ENCODE results near the gene SLC25A42.
A peak's percentile ranks its signal among the peaks of the same experiment; 100 is the strongest.
"Not testable (repeated sequence)": the region's sequence is repeated elsewhere in the genome, so short reads cannot be mapped to it uniquely, and the experiment has no call there.

The SLC25A42 gene

DNA sequence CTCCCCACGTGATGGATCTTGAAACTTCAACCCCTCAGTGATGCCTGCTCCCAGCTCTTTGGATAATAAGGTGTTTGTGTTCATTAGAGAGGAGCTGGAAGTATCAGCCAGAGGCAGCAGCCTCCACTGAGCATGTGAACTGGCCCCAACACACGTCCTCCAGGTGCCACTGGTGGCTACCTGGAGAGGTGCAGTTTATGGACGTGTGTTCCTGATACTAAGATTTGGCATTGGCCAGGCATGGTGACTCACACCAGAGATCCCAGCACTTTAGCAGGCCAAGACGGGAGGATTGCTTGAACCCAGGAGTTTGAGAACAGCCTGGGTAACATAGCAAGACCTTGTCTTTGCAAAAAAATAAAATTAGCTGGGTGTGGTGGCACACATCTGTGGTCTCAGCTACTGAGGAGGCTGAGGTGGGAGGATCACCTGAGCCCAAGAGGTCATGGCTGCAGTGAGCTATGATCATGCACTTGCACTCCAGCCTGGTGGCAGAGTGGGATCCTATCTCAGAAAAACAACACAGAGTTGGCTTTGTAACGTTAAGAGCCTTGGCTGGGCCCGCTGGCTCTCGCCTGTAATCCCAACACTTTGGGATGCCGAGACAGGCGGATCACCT is 34.4 kb downstream of the SLC25A42 start:
- Histone ChIP-seq H3K4me3 (no peak overlapping the region), H3K27ac (no peak overlapping the region)

DNA sequence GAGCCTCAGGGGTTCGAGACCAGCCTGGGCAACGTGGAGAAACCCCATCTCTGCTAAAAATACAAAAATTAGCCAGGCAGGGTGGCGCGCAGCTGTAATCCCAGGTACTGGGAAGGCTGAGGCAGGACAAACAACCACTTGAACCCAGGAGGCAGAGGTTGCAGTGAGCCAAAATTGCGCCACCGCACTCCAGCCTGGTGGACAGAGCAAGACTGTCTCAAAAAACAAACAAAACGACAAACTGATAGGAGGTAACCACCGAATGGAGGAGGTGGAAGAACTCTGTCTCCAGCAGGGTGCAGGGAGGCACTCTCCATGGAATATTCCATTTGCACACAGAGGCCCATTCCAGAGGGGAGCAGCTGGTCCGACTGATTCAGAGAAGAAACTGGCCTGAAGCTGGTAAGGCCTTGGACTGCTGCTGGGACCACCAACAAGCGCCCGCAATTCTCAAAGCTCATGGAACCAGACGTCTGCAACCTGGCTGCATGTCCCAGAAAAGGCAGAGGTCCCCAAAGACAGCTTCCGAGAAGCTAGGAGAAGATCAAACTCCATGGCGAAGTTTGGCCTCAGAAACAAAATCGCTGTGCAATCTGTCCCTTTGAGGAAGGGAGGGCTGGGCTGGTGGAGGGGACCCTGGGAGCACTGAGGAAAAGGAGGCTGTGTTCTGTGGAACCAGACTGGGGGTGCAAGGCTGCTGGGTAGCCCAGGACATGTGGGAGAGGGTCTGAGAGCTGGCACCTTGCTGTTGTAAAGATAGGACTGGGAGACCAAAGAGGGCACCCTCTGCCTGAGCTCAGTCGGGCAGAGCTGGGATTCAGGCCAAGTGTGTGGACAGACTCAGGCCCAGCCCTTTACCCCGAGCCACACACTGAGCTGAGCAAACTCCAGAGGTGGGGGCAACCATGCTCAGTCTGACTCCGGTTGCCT is 35.2 kb downstream of the SLC25A42 start:
- no peak overlapping the region for H3K4me3 ChIP-seq
- H3K27ac ChIP-seq = no peak overlapping the region

DNA sequence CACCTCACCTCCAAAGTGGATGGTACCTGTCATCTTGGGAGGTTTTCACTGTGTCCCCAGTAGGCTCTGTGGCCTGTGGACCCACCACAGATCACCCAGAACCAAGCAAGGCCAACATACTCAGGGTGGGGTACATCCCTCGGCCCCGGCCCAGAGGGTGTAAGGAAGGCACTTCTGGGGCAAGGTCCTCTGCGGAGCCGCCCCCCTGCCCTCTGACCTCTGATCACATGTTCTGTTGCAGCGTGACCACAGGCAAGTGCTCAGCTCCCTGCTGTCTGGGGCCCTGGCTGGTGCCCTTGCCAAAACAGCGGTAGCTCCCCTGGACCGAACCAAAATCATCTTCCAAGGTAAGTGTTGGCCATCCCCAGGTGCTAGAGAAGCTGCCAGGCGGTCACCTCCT is 37.7 kb downstream of the SLC25A42 start:
- Histone ChIP-seq H3K4me3 (no peak overlapping the region), H3K27ac (no peak overlapping the region)

DNA sequence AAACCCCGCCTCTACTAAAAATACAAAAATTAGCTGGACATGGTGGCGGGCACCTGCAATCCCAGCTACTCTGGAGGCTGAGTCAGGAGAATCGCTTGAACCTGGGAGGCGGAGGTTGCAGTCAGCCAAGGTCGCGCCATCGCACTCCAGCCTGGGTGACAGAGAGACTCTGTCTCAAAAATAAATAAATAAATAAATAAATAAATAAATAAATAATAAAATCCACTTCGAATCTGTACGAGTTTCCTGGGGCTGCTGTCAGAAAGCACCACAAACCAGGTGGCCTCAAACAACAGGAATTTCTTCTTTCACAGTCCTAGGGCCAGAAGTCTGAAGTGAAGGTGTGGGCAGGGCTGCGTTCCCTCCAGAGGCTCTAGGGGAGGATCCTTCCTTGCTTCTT is 38.8 kb downstream of the SLC25A42 start:
- H3K4me3 ChIP-seq, H3K27ac ChIP-seq: not testable (repeated sequence)

DNA sequence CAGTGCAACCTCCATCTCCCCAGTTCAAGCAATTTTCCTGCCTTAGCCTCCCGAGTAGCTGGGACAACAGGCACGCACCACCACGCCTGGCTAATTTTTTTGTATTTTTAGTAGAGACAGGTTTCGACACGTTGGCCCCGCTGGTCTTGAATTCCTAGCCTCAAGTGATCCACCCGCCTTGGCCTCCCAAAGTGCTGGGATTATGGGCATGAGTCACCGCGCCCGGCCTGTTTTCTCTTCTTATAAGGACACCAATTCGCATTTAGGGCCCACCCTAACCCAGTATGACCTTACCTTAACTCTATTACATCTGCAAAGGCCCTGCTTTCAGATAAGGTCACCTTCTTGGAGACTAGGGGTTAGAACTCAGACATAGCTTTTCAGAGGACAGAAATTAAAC is 39.4 kb downstream of the SLC25A42 start:
- Histone ChIP-seq H3K27ac (no peak overlapping the region), H3K4me3 (no peak overlapping the region)

DNA sequence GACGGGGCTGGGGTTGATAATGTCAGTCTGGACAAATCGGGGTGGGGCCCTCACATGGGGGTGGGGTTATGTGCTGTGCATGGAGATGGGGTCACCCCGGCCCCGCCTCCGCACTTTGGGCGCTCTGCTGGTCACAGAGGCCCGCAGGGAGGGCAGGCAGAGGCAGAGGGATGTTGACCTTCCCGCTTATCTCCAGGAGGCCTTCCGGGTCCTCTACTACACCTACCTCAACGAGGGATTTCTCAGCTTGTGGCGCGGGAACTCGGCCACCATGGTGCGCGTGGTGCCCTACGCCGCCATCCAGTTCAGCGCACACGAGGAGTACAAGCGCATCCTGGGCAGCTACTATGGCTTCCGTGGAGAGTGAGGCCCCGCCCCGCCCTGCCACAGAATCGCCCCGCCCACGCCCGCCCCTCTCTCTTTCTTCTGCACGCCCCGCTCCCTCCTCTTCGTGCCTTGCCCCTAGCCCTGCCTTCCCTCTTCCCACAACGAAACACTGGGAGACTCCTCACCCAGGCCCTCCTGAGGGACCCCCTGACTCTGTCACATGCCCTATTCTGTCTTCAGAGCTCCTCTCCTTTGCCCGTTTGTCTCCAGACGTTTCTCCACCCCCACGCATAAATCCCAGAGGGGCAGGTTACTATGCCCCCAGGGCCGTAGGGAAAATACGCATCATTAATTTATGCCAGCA is 41.7 kb downstream of the SLC25A42 start:
- Histone ChIP-seq H3K27ac (peak overlapping the region in 1 of 21 experiments; percentile 37), H3K4me3 (peak overlapping the region in 4 of 7 experiments; percentile 12 to 35 (median 14))

DNA sequence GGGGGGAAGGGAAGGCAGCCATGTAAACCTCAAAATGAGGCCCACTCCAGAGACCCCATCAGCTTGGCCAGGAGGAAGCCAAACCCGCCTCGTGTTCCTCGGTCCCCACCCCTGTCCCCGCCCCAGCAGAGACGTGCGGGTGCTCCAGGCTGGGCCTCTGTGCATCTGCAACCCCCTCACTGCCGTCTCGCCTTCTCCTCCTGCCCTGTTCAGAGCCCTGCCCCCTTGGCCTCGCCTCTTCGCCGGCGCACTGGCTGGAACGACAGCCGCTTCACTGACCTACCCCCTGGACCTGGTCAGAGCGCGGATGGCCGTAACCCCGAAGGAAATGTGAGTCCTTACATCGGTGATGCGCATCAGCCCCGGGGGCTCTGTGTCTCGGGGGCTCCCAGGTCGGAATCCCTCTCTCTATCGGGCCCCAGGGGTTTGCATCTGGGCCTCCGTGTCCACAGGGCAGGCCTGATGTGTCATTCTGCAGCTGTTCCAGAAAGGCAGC is 42.3 kb downstream of the SLC25A42 start:
- peak overlapping the region in 3 of 7 experiments; percentile 13 to 35 (median 16) for H3K4me3 ChIP-seq
- peak overlapping the region in 1 of 21 experiments; percentile 37 for H3K27ac ChIP-seq

DNA sequence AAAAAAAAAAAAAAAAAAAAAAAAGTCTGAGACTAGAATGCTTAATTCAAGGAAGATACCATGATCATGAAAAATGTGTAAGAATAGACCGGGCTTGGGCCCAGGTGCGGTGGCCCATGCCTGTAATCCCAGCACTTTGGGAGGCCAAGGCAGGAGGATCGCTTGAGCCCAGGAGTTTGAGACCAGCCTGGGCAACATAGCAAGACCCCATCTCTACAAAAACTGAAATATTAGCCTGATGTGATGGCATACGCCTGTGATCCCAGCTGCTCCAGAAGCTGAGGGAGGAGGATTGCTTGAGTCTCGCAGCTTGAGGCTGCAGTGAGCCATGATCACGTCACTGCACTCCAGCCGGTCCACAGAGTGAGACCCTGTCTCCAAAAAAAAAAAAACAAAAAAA is 43.1 kb downstream of the SLC25A42 start:
- H3K27ac ChIP-seq, H3K4me3 ChIP-seq: not testable (repeated sequence)

DNA sequence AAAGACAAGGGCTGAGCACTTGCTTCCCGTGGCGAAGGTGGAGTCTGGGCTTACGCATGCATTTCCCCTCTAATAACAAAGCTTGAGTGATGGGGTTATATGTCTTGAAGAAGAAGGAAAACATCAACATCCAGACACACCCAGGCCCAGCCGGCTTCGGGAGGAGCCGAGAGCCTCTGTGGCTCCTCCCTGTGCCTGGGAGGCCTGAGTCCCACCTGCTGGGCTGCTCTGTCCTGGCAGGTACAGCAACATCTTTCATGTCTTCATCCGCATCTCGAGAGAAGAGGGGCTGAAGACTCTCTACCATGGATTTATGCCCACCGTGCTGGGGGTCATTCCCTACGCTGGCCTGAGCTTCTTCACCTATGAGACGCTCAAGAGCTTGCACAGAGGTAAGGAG is 43.9 kb downstream of the SLC25A42 start:
- H3K4me3 ChIP-seq = no peak overlapping the region

DNA sequence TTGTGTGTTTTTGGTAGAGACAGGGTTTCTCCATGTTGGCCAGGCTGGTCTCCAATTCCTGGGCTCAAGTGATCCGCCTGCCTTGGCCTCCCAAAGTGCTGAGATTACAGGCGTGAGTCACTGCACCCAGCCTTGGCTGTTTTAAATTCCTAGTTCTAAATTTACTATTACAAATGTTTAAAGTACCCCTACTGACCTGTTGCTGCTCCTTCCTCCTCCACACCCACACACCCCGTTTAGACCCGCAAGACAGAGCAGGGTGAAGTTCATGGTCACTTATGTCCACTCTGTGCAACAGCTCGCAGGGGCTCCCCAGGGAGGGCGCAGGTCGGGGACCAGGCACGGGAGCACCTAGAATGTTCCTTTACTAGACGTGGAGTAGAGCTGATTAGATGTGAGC is 45.8 kb downstream of the SLC25A42 start:
- no peak overlapping the region for H3K27ac ChIP-seq

More for the DNA sequence above, 43.9 kb downstream of the SLC25A42 start:
- H3K27ac ChIP-seq = no peak overlapping the region

DNA sequence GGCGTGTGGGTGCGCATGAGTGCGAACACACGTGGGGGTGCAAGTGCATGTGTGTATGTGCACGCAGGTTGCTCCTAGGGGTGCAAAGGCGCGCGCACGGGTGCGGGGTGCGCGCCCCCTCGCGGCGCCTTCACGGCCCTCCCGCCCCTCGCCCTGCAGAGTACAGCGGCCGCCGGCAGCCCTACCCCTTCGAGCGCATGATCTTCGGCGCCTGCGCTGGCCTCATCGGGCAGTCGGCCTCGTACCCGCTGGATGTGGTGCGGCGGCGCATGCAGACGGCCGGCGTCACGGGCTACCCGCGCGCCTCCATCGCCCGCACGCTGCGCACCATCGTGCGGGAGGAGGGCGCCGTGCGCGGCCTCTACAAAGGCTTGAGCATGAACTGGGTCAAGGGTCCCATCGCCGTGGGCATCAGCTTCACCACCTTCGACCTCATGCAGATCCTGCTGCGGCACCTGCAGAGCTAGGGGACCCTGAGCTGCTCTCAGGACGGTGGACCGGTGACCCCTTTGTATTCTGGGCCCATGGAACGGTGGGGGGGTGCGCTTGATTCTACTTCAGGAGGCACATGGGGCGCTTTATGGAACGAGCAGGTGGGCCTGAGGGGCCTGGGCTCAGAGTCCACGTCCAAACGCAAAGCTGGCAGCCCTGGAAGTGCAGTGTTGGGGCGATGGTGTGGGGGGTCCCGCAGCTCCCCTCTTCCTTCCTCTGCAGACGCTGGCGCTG is 46.8 kb downstream of the SLC25A42 start:
- no peak overlapping the region for H3K4me3 ChIP-seq

More for the DNA sequence above, 45.8 kb downstream of the SLC25A42 start:
- H3K4me3 ChIP-seq = no peak overlapping the region

DNA sequence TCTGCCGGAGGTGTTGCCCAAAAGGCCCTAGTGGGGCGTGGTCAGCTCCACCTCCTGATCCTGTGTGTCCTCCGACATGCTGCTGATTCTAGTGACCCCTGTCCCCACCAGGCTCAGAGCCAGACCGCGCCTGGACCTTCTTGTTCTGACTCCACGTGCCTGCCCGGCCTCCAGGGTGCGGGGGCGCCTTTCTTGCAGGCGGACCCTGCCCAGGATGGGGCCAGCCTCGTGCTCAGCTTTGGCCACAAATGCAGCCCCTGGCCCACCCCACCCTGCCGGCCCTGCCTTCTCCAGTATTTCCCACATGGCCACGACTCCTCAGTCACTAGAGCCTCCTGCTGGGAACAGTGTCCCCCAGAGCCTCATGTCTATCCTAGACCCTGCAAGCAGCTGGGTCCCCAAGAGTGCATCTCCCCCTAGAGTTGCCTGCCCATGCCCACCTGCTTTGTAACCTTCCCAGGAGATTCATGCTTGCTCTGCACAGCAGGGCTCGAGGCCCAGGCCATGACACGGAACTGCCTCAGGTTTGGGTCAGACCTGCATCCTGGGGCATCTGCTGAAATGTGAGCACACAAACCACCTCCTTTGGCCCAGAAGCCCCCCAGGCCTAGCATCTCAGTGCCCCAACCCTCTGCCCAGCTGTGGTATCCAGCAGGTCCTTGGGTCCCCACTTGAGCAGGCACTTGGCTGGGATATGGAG is 47.5 kb downstream of the SLC25A42 start:
- H3K4me3 ChIP-seq = no peak overlapping the region
- H3K27ac ChIP-seq = no peak overlapping the region

More for the DNA sequence above, 46.8 kb downstream of the SLC25A42 start:
- no peak overlapping the region for H3K27ac ChIP-seq

DNA sequence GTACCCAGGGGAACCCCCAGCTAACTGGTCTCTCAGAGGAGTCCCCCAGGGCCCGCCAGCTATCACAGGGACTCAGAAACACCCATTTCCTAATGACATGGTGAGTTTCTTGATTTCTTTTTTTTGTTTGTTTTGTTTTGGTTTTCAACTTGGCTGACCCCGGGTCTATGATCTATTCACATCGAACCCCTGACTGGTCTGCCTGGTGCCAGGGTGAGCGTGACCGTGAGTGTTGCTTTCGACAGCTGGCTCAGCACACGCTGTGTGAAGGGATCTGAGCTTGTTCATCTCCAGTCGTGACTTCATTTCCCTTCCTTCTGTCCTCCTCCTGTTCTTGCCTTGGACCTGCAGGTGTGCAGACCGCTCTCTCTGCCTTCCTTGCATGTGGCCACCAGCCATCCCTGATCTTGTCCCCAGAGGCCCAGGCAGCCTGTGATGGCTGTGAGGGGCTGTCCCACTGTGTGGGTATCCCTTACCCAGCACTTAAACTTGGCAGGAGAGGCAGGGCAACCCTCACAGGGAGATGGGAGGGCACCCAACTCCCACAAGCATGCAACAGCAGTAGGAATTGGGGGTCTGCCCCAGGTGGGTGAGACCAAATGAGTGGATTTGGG is 48.3 kb downstream of the SLC25A42 start:
- no peak overlapping the region for H3K27ac ChIP-seq

DNA sequence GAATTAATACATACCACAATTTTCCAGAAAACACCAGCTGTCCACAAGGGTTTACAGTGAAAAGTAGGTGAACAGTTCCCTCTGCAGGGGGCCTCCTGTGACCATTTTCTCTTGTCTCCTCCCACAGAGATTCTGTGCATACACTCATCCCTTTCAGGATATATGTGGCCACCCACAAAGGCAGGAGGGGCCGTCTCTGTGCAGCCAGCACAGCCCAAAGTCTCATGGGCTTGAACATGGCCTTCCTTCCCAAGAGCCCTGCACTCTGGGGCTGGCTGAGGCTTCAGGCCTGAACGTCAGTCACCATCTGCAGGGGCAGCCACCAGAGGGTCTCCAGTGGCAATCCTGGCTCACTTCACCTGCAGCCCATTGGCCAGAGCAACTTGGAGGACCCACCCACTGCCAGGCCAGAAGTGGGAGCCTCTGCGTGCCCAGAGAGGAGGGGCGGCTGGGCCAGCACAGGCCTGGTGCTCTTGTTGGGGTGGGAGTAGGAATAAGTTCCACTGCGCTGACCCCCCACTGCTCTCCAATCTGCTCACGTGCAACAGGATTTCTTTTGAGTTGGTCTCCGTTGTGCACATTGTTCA is 49.3 kb downstream of the SLC25A42 start:
- H3K27ac ChIP-seq = no peak overlapping the region
- no peak overlapping the region for H3K4me3 ChIP-seq

More for the DNA sequence above, 48.3 kb downstream of the SLC25A42 start:
- no peak overlapping the region for H3K4me3 ChIP-seq

DNA sequence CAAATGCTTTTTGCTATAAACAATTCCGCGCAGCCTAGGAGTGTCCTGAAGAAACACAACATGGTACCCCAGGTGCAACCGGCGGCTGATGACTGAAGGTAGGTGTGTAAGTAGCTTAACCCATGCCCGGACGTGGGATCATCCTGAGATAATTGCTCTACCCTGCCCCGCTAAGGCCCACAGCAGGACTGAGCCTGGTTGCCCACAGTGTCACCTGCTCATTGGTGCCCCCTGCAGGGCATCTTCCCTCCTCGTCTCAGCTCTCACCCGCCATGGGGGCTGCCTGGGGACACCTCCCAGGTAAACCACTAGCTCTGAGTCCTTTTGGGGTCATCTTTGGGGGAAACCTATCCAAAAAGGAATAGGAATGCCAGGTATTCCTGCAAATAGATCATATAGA is 52.2 kb downstream of the SLC25A42 start:
- no peak overlapping the region for H3K27ac ChIP-seq
- H3K4me3 ChIP-seq = no peak overlapping the region

DNA sequence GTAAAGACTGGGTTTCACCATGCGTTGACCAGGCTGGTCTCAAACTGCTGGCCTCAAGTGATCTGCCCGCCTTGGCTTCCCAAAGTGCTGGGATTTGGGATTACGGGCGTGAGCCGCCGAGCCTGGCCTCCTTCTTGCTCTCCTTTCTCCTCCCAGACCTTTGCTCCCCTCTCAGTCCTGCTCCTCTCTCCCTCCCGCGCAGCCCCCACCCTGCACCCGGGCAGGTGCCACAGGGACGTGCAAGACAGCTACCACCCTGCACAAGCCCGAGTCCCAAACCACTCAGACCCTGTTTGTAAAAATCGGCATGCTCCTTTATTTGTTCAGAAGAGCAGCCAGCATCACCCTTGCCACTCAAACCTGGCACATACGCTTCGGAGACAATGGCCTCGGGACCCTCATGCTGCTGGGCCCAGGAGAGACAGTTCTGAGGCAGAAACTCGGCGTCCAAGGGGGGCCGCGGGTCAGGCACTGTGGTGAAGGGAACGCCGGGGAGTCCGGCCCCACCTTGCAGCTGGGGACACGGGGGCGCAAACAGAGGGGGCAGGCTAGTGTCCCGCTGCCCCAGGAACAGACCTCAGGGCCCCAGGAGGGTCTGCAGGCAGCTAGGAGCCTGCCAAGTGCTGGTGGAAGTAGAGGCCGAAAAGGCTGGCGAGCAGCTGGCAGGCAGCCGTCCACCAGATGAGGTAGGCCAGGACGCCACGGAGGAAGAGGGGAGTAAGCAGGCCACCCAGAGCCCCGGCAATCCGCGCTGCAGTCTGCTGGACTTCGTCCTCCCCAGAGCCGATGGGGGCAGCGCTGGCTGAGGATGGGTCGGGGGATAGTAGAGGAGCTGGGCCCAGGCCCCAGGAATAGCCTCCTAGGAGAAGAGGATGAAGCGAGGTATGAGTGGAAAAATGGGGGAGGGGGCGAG is 55.8 kb downstream of the SLC25A42 start:
- H3K4me3 ChIP-seq = no peak overlapping the region
- H3K27ac ChIP-seq = no peak overlapping the region
